Vagina (tissue), 2 donors: ENCODE measurements around the gene DYRK1A.

ENCODE experiments used
- POLR2AphosphoS5 ChIP-seq, 2 donors: sonication (generic); formaldehyde crosslinking; IDR thresholded peaks; one replicate each; pipeline ENCODE4 v1.9.0; 2017; ENCODE audit warnings: antibody characterized with exemption in 2 of 2, mild to moderate bottlenecking in 2 of 2, low read depth in 1 of 2; ENCODE audit not compliant: insufficient read depth in 1 of 2
- TF ChIP-seq, protein P1 (sequence below), 3 experiments: fragments of 450-650 bp in 2 of 3; fragments of 200-600 bp in 1 of 3; sonication (generic) in 1 of 3; IDR thresholded peaks; one replicate each; pipeline ENCODE4 v1.5.1; 2017 to 2019; ENCODE audit warnings: antibody characterized with exemption in 3 of 3, mild to moderate bottlenecking in 2 of 3, moderate library complexity in 2 of 3

DNA sequence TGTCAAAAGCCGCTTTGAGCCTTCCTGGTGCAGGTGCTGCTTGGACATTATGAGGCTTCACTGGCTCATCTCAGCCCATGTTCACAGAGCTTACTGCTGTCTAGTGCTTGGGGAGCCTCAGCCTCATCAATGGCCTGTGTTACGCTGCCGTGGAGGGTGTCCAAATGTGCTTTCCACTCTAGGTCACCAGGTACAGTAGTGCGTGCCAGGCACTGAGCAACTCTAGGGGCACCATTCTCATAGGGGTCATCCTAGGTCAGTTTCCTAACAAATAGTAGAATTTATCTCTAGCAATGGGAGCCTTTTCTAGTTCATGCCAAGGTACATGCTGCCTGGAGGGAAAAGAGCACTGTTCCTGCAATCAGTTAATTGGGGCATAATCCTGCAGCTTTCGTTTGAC is 193.8 kb downstream of the DYRK1A start:
- no peak for TF ChIP-seq POLR2AphosphoS5 (IDR thresholded peaks at IDR 0.05; ENCODE audit: insufficient read depth in 1 of 2, low read depth in 1 of 2)
- TF ChIP-seq, protein P1, sequence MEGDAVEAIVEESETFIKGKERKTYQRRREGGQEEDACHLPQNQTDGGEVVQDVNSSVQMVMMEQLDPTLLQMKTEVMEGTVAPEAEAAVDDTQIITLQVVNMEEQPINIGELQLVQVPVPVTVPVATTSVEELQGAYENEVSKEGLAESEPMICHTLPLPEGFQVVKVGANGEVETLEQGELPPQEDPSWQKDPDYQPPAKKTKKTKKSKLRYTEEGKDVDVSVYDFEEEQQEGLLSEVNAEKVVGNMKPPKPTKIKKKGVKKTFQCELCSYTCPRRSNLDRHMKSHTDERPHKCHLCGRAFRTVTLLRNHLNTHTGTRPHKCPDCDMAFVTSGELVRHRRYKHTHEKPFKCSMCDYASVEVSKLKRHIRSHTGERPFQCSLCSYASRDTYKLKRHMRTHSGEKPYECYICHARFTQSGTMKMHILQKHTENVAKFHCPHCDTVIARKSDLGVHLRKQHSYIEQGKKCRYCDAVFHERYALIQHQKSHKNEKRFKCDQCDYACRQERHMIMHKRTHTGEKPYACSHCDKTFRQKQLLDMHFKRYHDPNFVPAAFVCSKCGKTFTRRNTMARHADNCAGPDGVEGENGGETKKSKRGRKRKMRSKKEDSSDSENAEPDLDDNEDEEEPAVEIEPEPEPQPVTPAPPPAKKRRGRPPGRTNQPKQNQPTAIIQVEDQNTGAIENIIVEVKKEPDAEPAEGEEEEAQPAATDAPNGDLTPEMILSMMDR (IDR thresholded peaks at IDR 0.05): no peak
